Measurements from ENCODE around the gene TMEM51. TPM values are rescaled to one million over a fixed set of nuclear protein-coding genes. Genes with fewer than 3 reads are reported as not detected.

Gene TMEM51
- total RNA-seq, 1 experiment from 2014 or later: 10.4 TPM

GRCh38 chr1:15251857-15252835 lies 98.6 kb downstream of the TMEM51 start (continued):
- TF ChIP-seq TEAD1 (CRISPR knock-in tag; IDR thresholded peaks at IDR 0.05): no peak
- TF ChIP-seq JUN (CRISPR knock-in tag; IDR thresholded peaks at IDR 0.05): no peak
- TF ChIP-seq CREB1 (CRISPR knock-in tag; IDR thresholded peaks at IDR 0.05): no peak
- no peak for TF ChIP-seq ZNF138 (CRISPR knock-in tag; conservative IDR thresholded peaks at IDR 0.05)
- TF ChIP-seq KAT7 (CRISPR knock-in tag; IDR thresholded peaks at IDR 0.05; ENCODE audit: borderline replicate concordance): no peak

DNA sequence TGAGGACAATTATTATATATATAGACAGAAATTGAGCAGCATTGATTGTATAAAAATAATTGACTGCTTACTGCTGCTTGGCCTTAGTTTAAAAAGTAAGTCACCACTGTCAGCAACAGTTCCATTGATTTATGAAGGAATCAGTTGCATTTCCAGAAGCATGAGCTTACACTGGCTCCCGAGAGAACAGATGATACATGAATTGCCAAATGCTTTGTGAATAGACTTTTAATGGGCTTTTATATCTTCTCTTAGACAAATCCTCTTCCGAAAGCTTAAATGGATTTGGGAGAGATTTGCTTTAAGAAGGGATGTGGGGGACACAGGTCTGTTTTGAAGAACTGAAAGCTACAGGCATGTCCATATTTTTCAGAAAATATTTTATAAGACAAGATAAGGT lies 101.0 kb downstream of the TMEM51 start:
- 0 out of 2 replicates have a peak, but pooled peaks cover 3% of the 10 kb centered on the region for H3K4me1 Mint-ChIP-seq
- DNase-seq (ENCODE audit: low spot score): no peak

More for the DNA sequence above, 101.0 kb downstream of the TMEM51 start:
- H3K36me3 Mint-ChIP-seq: no peaks in the 10 kb centered on the region
- CTCF ChIA-PET: interaction anchor here (1.1 to 1.2 kb wide), 2 partner anchors 102 to 126 kb away, joined by 3 read pairs; no protein-coding TSS in a partner anchor
- H3K4me3 Mint-ChIP-seq: no peak overlapping the region
- H3K27ac Mint-ChIP-seq: no peak overlapping the region
- ATAC-seq: no peak
- TF ChIP-seq KAT7 (CRISPR knock-in tag; IDR thresholded peaks at IDR 0.05; ENCODE audit: borderline replicate concordance): no peak
- no peak for TF ChIP-seq MLX (CRISPR knock-in tag; IDR thresholded peaks at IDR 0.05)
- no peak for TF ChIP-seq ZNF396 (CRISPR knock-in tag; IDR thresholded peaks at IDR 0.05; ENCODE audit: borderline replicate concordance)
- no peak for TF ChIP-seq OVOL2 (CRISPR knock-in tag; IDR thresholded peaks at IDR 0.05; ENCODE audit: borderline replicate concordance)
- no peak for TF ChIP-seq CBFB (CRISPR knock-in tag; IDR thresholded peaks at IDR 0.05; ENCODE audit: low read depth)
- TF ChIP-seq, protein P1, sequence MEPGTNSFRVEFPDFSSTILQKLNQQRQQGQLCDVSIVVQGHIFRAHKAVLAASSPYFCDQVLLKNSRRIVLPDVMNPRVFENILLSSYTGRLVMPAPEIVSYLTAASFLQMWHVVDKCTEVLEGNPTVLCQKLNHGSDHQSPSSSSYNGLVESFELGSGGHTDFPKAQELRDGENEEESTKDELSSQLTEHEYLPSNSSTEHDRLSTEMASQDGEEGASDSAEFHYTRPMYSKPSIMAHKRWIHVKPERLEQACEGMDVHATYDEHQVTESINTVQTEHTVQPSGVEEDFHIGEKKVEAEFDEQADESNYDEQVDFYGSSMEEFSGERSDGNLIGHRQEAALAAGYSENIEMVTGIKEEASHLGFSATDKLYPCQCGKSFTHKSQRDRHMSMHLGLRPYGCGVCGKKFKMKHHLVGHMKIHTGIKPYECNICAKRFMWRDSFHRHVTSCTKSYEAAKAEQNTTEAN (CRISPR knock-in tag; IDR thresholded peaks at IDR 0.05): no peak
- TF ChIP-seq ZNF425 (CRISPR knock-in tag; conservative IDR thresholded peaks at IDR 0.05): no peak
- TF ChIP-seq ELF4 (CRISPR knock-in tag; IDR thresholded peaks at IDR 0.05; ENCODE audit: low read depth): no peak
- TF ChIP-seq PRRX2 (CRISPR knock-in tag; IDR thresholded peaks at IDR 0.05): no peak
- TF ChIP-seq, protein P2, sequence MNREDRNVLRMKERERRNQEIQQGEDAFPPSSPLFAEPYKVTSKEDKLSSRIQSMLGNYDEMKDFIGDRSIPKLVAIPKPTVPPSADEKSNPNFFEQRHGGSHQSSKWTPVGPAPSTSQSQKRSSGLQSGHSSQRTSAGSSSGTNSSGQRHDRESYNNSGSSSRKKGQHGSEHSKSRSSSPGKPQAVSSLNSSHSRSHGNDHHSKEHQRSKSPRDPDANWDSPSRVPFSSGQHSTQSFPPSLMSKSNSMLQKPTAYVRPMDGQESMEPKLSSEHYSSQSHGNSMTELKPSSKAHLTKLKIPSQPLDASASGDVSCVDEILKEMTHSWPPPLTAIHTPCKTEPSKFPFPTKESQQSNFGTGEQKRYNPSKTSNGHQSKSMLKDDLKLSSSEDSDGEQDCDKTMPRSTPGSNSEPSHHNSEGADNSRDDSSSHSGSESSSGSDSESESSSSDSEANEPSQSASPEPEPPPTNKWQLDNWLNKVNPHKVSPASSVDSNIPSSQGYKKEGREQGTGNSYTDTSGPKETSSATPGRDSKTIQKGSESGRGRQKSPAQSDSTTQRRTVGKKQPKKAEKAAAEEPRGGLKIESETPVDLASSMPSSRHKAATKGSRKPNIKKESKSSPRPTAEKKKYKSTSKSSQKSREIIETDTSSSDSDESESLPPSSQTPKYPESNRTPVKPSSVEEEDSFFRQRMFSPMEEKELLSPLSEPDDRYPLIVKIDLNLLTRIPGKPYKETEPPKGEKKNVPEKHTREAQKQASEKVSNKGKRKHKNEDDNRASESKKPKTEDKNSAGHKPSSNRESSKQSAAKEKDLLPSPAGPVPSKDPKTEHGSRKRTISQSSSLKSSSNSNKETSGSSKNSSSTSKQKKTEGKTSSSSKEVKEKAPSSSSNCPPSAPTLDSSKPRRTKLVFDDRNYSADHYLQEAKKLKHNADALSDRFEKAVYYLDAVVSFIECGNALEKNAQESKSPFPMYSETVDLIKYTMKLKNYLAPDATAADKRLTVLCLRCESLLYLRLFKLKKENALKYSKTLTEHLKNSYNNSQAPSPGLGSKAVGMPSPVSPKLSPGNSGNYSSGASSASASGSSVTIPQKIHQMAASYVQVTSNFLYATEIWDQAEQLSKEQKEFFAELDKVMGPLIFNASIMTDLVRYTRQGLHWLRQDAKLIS (CRISPR knock-in tag; IDR thresholded peaks at IDR 0.05; ENCODE audit: borderline replicate concordance): no peak
- no peak for TF ChIP-seq NR1H2 (CRISPR knock-in tag; IDR thresholded peaks at IDR 0.05)
- TF ChIP-seq, protein P3, sequence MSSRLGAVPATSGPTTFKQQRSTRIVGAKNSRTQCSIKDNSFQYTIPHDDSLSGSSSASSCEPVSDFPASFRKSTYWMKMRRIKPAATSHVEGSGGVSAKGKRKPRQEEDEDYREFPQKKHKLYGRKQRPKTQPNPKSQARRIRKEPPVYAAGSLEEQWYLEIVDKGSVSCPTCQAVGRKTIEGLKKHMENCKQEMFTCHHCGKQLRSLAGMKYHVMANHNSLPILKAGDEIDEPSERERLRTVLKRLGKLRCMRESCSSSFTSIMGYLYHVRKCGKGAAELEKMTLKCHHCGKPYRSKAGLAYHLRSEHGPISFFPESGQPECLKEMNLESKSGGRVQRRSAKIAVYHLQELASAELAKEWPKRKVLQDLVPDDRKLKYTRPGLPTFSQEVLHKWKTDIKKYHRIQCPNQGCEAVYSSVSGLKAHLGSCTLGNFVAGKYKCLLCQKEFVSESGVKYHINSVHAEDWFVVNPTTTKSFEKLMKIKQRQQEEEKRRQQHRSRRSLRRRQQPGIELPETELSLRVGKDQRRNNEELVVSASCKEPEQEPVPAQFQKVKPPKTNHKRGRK (CRISPR knock-in tag; IDR thresholded peaks at IDR 0.05; ENCODE audit: borderline replicate concordance): no peak
- TF ChIP-seq FOXP4 (CRISPR knock-in tag; IDR thresholded peaks at IDR 0.05): no peak
- TF ChIP-seq ZNF416 (CRISPR knock-in tag; IDR thresholded peaks at IDR 0.05): no peak
- H3K27me3 Mint-ChIP-seq (ENCODE audit: low read depth): peaks cover 4% of the 10 kb centered on the region; the same call in 1 of the 2 replicates
- POLR2A ChIA-PET: no interaction called here
- H3K9me3 Mint-ChIP-seq: peaks cover 11% of the 10 kb centered on the region; the same call in 1 of the 2 replicates
